Testis (tissue), 2 donors: ENCODE results near the gene SCMH1.

ENCODE experiments used
- POLR2A ChIP-seq: fragments of 450-650 bp; IDR thresholded peaks from one replicate; pipeline ENCODE4 v1.6.1; 2017; ENCODE audit warnings: antibody characterized with exemption, mild to moderate bottlenecking, moderate library complexity
- TF ChIP-seq, protein P1 (sequence below), 3 experiments: fragments of 450-650 bp in 2 of 3; fragments of 200-600 bp in 1 of 3; sonication (generic) in 1 of 3; IDR thresholded peaks; one replicate each; pipeline ENCODE4 v1.5.1; 2016 to 2019; ENCODE audit warnings: antibody characterized with exemption in 3 of 3, mild to moderate bottlenecking in 2 of 3, moderate library complexity in 1 of 3

DNA sequence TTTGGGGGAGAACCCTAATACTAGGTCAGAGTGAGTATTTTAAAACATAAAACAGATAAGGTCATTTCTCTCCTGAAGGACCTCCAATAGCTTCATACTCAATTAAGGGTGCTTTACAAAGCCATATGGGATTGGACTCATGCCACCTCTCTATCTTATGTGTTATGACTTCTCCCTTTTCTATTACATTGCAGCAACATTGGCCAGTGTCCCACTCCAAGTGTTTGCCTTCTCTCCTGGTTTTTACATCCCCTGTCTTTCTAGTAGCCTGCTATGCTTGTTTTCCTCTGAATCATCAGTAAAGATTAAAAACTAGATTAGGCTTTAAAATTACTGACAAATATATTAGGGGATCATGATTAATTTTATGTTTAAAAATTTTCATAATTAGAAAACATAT is 66.6 kb downstream of the SCMH1 start:
- TF ChIP-seq, protein P1, sequence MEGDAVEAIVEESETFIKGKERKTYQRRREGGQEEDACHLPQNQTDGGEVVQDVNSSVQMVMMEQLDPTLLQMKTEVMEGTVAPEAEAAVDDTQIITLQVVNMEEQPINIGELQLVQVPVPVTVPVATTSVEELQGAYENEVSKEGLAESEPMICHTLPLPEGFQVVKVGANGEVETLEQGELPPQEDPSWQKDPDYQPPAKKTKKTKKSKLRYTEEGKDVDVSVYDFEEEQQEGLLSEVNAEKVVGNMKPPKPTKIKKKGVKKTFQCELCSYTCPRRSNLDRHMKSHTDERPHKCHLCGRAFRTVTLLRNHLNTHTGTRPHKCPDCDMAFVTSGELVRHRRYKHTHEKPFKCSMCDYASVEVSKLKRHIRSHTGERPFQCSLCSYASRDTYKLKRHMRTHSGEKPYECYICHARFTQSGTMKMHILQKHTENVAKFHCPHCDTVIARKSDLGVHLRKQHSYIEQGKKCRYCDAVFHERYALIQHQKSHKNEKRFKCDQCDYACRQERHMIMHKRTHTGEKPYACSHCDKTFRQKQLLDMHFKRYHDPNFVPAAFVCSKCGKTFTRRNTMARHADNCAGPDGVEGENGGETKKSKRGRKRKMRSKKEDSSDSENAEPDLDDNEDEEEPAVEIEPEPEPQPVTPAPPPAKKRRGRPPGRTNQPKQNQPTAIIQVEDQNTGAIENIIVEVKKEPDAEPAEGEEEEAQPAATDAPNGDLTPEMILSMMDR (IDR thresholded peaks at IDR 0.05), result no peak
- no peak for TF ChIP-seq POLR2A
